ENCODE data around the gene NXPH2. TPM values are rescaled to one million over a fixed set of nuclear protein-coding genes. Genes with fewer than 3 reads are reported as not detected.

The NXPH2 gene
- total and polyA plus RNA-seq, 9 of the 15 experiments (the other 6 are each of a cell fraction or from before 2014, with no cell fraction given): not detected

DNA sequence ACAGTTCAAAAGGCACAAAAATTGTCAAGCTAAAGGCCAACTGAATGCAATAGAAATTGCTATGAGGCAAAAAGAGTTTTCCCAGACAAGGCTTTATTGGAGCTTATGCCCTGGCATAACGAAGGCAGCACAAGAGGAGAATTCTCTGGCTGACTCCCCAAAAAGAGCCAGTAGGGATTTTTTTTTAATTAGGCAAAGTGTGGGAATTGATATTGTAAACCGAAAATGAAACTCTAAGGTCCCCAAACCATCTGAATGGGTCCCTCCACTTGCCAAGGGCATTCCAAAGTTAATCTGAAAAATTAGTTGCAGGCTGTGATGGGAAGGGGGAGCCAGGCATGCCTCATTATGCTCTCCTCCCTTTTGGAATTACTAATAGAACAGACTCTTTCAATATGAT is 159.8 kb downstream of the NXPH2 start:
- Histone ChIP-seq H3K27ac (ENCODE audit: extremely low read depth, low read depth, low read length) (no peak overlapping the region), H3K36me3 (ENCODE audit: control insufficient read depth, insufficient read depth, low read length) (no peaks in the 10 kb centered on the region), H3K9me3 (replicated peaks; ENCODE audit: control insufficient read depth, insufficient read depth, low read depth, low read length) (no peaks in the 10 kb centered on the region), H3K9me1 (ENCODE audit: control insufficient read depth, insufficient read depth, low read length) (no peaks in the 10 kb centered on the region), H3K27me3 (ENCODE audit: control insufficient read depth in 2 of 2, insufficient read depth in 2 of 2, low read length in 2 of 2) (peaks cover 0 to 4% of the 10 kb centered on the region in 2 experiments; a peak in 2 of 5 replicates), H2AFZ (ENCODE audit: low read depth, low read length) (no peak overlapping the region), H3K79me2 (ENCODE audit: control insufficient read depth, insufficient read depth, low read length) (no peaks in the 10 kb centered on the region), H3K4me2 (ENCODE audit: insufficient read depth, low read length) (no peak overlapping the region), H3K9ac (ENCODE audit: insufficient read depth in 1 of 2, low read depth in 2 of 2, low read length in 2 of 2) (no peak overlapping the region), H4K20me1 (replicated peaks; ENCODE audit: control insufficient read depth, insufficient read depth, low read length) (no peaks in the 10 kb centered on the region; the same call in 1 of the 2 replicates), H3K4me1 (replicated peaks in 1 of 2; ENCODE audit: control insufficient read depth in 2 of 2, insufficient read depth in 2 of 2, low read length in 2 of 2) (no peaks in the 10 kb centered on the region), H3K4me3 (no peak overlapping the region)
- DNase-seq (ENCODE audit: extremely low read depth in 1 of 4, low spot score in 3 of 4) (no peak), FAIRE-seq (no peak), ATAC-seq (no peak)
- TF ChIP-seq SETDB1 (IDR thresholded peaks at IDR 0.05; ENCODE audit: low read length) (no peak), SRSF9 (IDR thresholded peaks at IDR 0.05; ENCODE audit: borderline replicate concordance, low read depth, low read length) (no peak), ZSCAN32 (CRISPR knock-in tag; IDR thresholded peaks at IDR 0.05) (no peak), NR1H2 (CRISPR knock-in tag; IDR thresholded peaks at IDR 0.05) (no peak), PCBP2 (IDR thresholded peaks at IDR 0.05; ENCODE audit: low read depth, low read length, poor library complexity, severe bottlenecking) (no peak), ZNF184 (CRISPR knock-in tag; IDR thresholded peaks at IDR 0.05) (no peak), CBFB (CRISPR knock-in tag; IDR thresholded peaks at IDR 0.05) (no peak)
- TF ChIP-seq, protein P1, sequence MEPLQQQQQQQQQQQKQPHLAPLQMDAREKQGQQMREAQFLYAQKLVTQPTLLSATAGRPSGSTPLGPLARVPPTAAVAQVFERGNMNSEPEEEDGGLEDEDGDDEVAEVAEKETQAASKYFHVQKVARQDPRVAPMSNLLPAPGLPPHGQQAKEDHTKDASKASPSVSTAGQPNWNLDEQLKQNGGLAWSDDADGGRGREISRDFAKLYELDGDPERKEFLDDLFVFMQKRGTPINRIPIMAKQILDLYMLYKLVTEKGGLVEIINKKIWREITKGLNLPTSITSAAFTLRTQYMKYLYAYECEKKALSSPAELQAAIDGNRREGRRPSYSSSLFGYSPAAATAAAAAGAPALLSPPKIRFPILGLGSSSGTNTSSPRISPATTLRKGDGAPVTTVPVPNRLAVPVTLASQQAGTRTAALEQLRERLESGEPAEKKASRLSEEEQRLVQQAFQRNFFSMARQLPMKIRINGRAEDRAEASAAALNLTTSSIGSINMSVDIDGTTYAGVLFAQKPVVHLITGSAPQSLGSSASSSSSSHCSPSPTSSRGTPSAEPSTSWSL (CRISPR knock-in tag; IDR thresholded peaks at IDR 0.05; ENCODE audit: borderline replicate concordance): no peak
- intact Hi-C loops (cut with micrococcal nuclease) (no loop called here), in situ Hi-C loops (cut with MboI) (no loop called here)
- POLR2A ChIA-PET: no interaction called here
- CTCF ChIA-PET (ENCODE audit: low intra/inter-chr PET ratio): no interaction called here
- 0% methylated on average over 2 of the region's 2 CpGs for WGBS (ENCODE audit: insufficient coverage, low coverage, missing lambda C conversion rate)
- no TSS peak for BruUV-seq (replicated peaks)
